Mesodermal cell (in vitro differentiated cells): ENCODE data around the gene EFNA2.
"Not testable (repeated sequence)": the region's sequence is repeated elsewhere in the genome, so short reads cannot be mapped to it uniquely, and the experiment has no call there.

Source experiments
- H3K27ac ChIP-seq: 2 replicates; pipeline ENCODE4 v1.7.0; 2013; ENCODE audit warnings: mild to moderate bottlenecking, low read depth, low read length, moderate library complexity; ENCODE audit not compliant: severe bottlenecking
- H3K36me3 ChIP-seq: 2 replicates; pipeline ENCODE4 v1.7.1; 2013; ENCODE audit warnings: mild to moderate bottlenecking, low read length, moderate library complexity; ENCODE audit not compliant: control insufficient read depth, insufficient read depth
- H3K4me1 ChIP-seq: one replicate; pipeline ENCODE4 v1.7.1; 2013; ENCODE audit warnings: mild to moderate bottlenecking, low read length; ENCODE audit not compliant: insufficient read depth, control insufficient read depth, poor library complexity, severe bottlenecking
- H3K4me3 ChIP-seq: 2 replicates; pipeline ENCODE4 v1.7.0; 2013; ENCODE audit warnings: low read length, control low read depth, mild to moderate bottlenecking; ENCODE audit not compliant: insufficient read depth, poor library complexity, severe bottlenecking; ENCODE audit errors: extremely low read depth
- H3K9me3 ChIP-seq: 2 replicates; pipeline ENCODE4 v1.7.1; 2013; ENCODE audit warnings: mild to moderate bottlenecking, low read length, moderate library complexity; ENCODE audit not compliant: control insufficient read depth
- WGBS, 2 experiments: methylation state at CpG; one replicate each; pipeline ENCODE4 v1.1.5; 2013; ENCODE audit warnings: missing lambda C conversion rate in 2 of 2; ENCODE audit not compliant: insufficient coverage in 2 of 2; 5-methylcytosine and 5-hydroxymethylcytosine counted together

The EFNA2 gene

DNA sequence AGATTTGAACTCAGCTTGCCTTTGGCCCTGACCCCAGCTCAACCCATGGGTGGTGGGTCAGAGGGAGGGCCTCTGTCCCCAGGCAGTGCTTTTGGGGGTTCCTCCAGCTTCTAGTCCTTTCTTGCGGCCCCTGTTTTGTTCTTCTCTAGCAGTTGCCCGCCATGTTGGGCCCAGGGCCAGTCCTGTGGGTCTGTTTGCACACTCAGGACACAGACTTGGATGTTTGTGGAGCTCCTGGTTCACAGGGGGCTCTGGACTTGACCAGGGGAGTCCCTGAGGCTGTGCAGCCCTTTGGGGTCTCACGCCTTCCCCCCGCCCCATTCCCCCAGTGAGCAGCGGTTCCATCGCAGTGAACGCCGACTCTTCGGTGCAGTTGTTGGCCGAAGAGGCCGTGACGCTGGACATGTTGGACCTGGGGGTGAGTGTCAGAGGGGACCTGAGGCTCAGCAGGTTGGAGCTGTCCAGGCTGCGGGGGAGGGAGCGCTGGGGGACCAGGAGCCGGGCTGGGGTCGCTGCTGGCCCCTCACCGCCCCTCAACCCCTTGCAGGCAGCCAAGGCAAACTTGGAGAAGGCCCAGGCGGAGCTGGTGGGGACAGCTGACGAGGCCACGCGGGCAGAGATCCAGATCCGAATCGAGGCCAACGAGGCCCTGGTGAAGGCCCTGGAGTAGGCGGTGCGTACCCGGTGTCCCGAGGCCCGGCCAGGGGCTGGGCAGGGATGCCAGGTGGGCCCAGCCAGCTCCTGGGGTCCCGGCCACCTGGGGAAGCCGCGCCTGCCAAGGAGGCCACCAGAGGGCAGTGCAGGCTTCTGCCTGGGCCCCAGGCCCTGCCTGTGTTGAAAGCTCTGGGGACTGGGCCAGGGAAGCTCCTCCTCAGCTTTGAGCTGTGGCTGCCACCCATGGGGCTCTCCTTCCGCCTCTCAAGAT lies 41.6 kb upstream of the EFNA2 start:
- Histone ChIP-seq H3K4me3 (no peak overlapping the region), H3K4me1 (peaks cover 10% of the 10 kb centered on the region), H3K36me3 (peaks cover 6% of the 10 kb centered on the region), H3K9me3 (no peaks in the 10 kb centered on the region), H3K27ac (no peak overlapping the region)
- 67 to 69% methylated on average over 32 of the region's 33 CpGs for WGBS, 2 experiments

DNA sequence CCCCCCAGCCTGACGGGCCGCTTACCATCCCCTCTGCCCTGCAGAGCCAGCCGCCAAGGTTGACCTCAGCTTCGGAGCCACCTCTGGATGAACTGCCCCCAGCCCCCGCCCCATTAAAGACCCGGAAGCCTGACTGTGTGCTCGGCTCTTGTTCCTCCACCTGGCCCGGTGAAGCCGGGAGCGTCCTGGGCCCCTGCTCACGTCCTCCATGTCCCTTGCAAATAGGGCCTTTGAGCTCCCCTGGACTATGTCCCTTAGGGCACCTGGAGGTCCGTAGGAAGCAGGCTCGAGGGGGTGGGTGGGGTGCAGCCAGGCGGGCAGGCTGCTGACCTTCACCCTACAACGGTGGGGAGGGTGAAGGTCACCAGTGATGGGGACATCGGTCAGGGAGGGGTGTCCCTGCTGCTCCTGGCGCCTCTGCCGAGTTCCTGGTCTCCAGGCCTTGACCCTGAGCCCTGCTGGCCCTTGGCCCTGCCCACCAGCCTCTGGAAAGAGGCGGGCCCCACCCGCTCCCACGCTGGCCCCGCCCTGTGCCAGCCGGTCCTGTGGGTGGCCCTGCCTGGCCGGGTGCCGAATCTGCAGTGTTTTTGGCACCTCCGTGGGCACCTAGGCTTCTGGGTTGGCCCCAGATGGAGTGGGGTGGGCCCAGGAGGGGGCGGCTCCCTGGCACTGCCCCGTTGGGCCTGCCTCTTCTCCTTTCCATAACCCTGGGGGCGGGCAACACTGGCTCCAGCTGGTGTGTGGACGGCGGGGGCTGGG lies 40.8 kb upstream of the EFNA2 start:
- Histone ChIP-seq H3K9me3 (no peaks in the 10 kb centered on the region), H3K27ac (no peak overlapping the region), H3K36me3 (peaks cover 8% of the 10 kb centered on the region), H3K4me1 (peaks cover 7% of the 10 kb centered on the region), H3K4me3 (no peak overlapping the region)
- 78% methylated on average over 21 to 26 of the region's 31 CpGs for WGBS, 2 experiments

DNA sequence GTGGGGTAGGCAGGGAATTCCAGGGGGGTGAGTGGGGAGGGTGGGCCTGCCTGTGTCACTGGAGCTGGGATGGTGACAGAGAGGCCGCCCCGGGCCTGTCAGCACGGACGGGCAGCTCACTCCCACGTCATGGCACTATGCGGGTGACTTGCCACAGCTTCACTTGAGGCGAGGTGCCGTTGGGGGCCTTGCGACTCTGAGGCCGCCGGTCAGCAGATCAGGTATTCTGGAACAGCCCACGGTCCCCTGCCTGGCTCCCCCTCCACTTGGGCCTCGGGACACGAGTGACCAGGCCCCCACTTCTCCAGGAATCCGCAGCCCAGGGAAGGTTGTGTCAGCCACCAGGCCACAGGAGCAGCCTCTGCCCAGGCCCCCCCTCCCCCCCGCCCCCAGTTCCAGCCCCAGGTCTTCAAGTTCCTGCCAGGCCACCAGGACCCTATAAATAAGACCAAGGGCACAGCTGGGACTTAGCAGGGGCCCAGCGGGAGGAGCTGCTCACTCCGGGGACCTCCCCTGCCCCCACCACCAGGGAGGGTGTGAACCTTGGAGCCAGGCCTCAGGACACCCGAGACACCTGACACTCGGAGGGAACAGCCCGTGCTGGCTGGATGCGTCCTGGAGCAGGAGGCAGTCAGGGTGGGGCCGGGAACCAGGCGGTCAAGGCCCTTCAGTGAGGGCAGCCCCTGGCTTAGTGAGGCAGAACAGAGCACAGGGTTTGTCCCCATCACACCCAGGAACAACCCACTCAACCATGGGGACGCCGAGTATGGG lies 40.0 kb upstream of the EFNA2 start:
- Histone ChIP-seq H3K4me1 (peaks cover 6% of the 10 kb centered on the region), H3K4me3 (no peak overlapping the region), H3K27ac (no peak overlapping the region), H3K9me3 (no peaks in the 10 kb centered on the region), H3K36me3 (peaks cover 10% of the 10 kb centered on the region)
- 92 to 96% methylated on average over 21 to 23 of the region's 26 CpGs for WGBS, 2 experiments

DNA sequence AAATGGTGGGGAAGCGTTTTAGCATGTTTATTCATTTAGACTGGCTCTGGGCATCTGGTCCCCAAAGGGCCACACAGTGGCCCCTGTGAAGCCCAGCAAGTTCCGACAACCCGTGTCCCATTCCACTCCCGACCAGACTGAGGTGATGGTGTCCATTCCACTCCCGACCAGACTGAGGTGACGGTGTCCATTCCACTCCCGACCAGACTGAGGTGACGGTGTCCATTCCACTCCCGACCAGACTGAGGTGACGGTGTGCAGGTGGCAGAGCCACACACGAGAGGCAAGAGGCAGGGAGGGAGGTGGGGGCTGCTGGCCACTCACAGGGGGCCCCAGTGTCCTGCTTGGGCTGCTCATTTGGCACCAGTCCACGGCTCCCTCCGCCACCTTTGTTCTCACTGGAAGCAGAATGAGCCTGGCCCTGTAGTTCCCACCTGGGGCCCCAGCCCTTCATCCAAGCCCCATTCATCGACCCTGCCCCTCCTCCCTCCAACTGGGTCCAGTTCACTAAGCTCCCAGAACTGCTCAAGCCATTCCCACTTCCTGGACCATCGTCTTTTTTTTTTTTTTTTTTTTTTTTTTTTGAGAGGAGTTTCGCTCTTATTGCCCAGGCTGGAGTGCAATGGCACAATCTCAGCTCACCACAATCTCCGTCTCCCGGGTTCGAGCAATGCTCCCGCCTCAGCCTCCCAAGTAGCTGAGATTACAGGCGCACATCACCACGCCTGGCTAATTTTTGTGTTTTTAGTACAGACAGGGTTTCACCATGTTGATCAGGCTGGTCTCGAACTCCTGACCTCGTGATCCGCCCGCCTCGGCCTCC lies 39.2 kb upstream of the EFNA2 start:
- not testable (repeated sequence) for H3K4me3 ChIP-seq, H3K9me3 ChIP-seq, H3K27ac ChIP-seq, H3K4me1 ChIP-seq
- H3K36me3 ChIP-seq, result peaks cover 16% of the 10 kb centered on the region
- WGBS, 2 experiments, result 90 to 94% methylated on average over 20 to 22 of the region's 27 CpGs

- Histone ChIP-seq H3K9me3 (no peaks in the 10 kb centered on the region), H3K4me3 (peak overlapping the region; percentile 87), H3K36me3 (peaks cover 29% of the 10 kb centered on the region), H3K27ac (peak overlapping the region; percentile 98), H3K4me1 (peaks cover 6% of the 10 kb centered on the region)
- WGBS, 2 experiments, result 94 to 97% methylated on average over 8 of the region's 8 CpGs
Observed at GRCh38 chr19:1247748-1248138, 37.9 kb upstream of the EFNA2 start.

DNA sequence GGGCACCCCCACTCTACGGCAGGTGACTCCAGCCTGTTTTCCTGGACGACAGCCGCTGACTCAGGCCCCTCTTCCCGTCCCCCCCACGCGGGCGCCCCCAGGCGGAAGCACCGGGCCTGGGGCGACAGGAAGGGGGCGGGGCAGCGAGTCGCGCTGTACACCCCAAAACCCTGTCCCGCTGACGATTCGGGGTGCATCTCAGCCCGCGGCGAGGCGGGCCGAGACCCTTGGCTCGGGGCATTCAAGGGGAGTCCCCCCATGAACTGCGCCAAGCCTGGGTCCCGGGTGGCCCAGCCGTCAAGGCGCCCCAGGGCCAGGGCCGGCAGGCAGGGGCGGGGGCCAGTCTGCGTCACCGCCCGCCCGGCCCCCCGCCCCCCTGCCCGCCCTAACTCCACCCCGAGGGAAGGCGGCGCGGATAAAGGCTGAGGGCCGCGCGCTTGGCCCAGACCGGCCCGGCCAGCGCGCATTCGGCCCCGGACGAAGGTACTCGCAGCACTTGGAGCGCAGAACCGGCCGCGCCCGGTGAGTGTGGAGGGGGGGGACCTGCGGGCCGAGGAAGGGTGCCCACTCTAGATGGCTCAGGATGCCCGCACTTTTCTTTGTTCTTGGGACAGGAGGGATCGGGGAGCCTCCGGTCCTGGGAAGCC lies 37.4 kb upstream of the EFNA2 start, which contains the start of gene MIDN:
Gene MIDN (plus strand): TSS at position 445 of the 647 bp plus-strand sequence. CDS start 1,714 bp downstream, outside the sequence.
- peaks cover 32% of the 10 kb centered on the region for H3K36me3 ChIP-seq
- peak within 1 kb of the TSS; percentile 87 for H3K4me3 ChIP-seq
- H3K4me1 ChIP-seq, result peaks cover 10% of the 10 kb centered on the region
- peak within 1 kb of the TSS; percentile 98 for H3K27ac ChIP-seq
- H3K9me3 ChIP-seq, result no peaks in the 10 kb centered on the region
- 2 to 3% methylated on average over 22 to 38 of the region's 60 CpGs for WGBS, 2 experiments

- Histone ChIP-seq H3K9me3 (no peaks in the 10 kb centered on the region), H3K4me1 (peaks cover 16% of the 10 kb centered on the region), H3K36me3 (peaks cover 34% of the 10 kb centered on the region), H3K27ac (peak overlapping the region; percentile 98), H3K4me3 (peak overlapping the region; percentile 87)
- 0% methylated on average over 25 to 52 of the region's 74 CpGs for WGBS, 2 experiments
Observed at GRCh38 chr19:1248786-1249297, 36.8 kb upstream of the EFNA2 start.

- H3K9me3 ChIP-seq, result no peaks in the 10 kb centered on the region
- 0% methylated on average over 48 to 66 of the region's 102 CpGs for WGBS, 2 experiments
Observed at GRCh38 chr19:1249298-1249989, 36.2 kb upstream of the EFNA2 start.

DNA sequence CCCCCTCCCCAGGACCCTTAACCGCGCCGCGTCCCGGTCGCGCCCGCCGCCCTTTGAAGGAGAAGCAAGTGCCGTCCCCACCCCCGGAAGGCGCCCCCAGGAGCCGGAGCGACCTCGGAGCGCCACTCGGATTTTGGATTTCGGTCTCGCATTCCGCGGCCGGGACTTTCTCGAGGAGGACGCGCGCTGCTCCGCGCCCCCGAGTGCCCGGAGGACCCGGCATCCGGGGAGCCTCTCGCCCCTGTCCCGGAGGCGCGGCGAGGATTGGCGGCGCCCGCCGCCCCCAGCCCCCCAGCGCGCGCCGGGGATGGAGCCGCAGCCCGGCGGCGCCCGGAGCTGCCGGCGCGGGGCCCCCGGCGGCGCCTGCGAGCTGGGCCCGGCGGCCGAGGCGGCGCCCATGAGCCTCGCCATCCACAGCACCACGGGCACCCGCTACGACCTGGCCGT lies 35.7 kb upstream of the EFNA2 start:
- Histone ChIP-seq H3K27ac (peak overlapping the region; percentile 90), H3K4me3 (peak overlapping the region; percentile 87), H3K36me3 (peaks cover 43% of the 10 kb centered on the region), H3K9me3 (no peaks in the 10 kb centered on the region), H3K4me1 (peaks cover 22% of the 10 kb centered on the region)
- 0% methylated on average over 48 to 56 of the region's 67 CpGs for WGBS, 2 experiments

More at GRCh38 chr19:1249298-1249989, 36.2 kb upstream of the EFNA2 start:
- H3K4me3 ChIP-seq, result peak overlapping the region; percentile 87
- H3K36me3 ChIP-seq, result peaks cover 40% of the 10 kb centered on the region
- H3K4me1 ChIP-seq, result peaks cover 22% of the 10 kb centered on the region
- peak overlapping the region; percentile 98 for H3K27ac ChIP-seq
